ENCODE measurements around the gene DNAJC7.
A peak's percentile ranks its signal among the peaks of the same experiment; 100 is the strongest.

The DNAJC7 gene

DNA sequence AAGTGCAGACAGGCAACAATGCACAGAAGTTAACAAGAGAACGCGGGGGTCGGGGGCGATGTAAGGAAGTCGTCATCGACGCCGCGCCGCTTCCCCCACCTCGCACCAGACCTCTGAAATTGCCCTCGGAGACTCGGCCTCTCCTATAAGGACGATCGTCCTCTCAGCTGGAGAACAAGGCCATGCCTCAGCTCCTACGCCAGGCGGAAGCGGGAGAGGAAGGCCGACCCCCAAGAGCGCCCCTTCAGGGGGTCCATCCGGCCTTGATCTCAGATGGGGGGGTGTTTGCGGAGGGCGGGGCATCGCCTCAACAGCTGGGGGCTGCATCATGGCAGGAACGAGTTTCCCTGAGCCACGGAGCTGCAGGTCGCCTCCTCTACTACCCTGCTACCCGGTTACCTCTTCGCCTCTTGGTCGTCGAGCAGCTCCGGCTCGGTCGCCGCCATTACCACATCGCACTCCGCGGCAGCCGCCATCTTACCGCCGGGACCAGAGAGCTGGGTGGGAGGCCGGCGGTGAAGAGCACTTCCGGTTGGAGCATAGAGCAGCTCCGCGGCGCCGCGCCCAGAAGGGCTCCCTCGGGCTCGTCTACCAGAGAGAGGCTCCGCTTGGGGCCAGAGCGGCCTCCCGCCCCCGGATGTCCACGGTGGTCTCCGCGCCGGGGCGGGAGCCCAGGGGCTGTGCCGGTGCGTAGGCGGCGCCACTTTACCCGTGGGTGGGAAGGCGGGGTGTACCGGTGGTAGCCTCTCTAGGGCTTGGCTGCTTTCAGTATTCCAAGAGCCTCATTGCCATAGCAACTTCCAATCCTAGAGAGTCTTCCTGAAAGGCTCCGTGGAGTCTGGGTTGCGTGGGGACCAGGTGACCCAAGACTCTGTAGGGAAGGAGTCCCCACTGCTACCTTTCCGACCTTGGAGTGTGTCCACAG lies at the start of gene DNAJC7:
Gene DNAJC7, minus strand, starts transcription at position 499 of the 925 bp plus-strand sequence. Its CDS starts 23 bp downstream, at position 476.
- peak; percentile 95 for DNase-seq (ENCODE audit: low spot score)

DNA sequence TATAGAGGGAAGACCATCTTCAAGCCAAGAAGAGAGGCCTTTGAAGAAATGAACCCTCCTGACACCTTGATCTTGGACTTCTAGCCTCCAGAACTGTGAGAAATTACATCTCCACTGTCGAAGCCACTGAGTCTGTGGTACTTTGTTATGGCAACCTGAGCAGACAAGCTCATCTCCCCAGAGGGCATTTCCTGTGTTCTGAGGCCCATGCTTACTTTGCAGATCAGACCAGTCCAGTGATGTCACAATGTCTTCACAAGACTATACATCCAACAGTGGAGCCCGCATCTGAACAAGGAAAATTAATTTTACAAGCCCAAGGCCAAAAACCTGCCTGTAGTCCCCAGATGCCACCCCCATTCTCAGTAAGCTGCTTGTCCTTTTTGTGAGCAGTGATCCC lies 48.0 kb upstream of the DNAJC7 start:
- no peak for DNase-seq (ENCODE audit: low spot score)

- DNase-seq (ENCODE audit: low spot score): no peak
Observed at GRCh38 chr17:42062681-42063080, 45.4 kb upstream of the DNAJC7 start.

- no peak for DNase-seq (ENCODE audit: low spot score)
Observed at GRCh38 chr17:42061646-42062487, 44.6 kb upstream of the DNAJC7 start.

- no peak for DNase-seq (ENCODE audit: low spot score)
Observed at GRCh38 chr17:42060231-42060630, 43.0 kb upstream of the DNAJC7 start.

GRCh38 chr17:42059815-42060214 lies 42.6 kb upstream of the DNAJC7 start:
- no peak for DNase-seq (ENCODE audit: low spot score)

DNA sequence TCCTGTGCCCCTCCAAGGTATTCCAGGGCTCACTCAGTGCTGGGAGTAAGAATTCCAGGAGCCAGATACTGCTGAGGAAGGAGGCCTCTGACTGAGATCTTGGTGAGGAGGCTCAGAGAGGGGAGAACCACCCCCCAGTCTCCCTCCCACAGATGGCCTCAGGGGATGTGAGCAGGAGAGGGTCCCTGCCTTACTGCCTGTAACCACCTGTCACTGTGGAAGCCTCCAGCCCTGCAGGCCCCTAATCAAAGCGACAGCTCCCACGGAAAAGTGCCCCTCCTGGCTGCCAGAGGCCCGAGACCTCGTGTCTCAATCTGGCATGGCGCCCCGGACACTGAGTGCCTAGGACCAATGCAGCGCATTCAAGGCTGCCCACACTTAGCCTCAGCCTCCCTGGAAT lies 40.8 kb upstream of the DNAJC7 start:
- no peak for DNase-seq (ENCODE audit: low spot score)

GRCh38 chr17:42056635-42057034 lies 39.4 kb upstream of the DNAJC7 start:
- no peak for DNase-seq (ENCODE audit: low spot score)

DNA sequence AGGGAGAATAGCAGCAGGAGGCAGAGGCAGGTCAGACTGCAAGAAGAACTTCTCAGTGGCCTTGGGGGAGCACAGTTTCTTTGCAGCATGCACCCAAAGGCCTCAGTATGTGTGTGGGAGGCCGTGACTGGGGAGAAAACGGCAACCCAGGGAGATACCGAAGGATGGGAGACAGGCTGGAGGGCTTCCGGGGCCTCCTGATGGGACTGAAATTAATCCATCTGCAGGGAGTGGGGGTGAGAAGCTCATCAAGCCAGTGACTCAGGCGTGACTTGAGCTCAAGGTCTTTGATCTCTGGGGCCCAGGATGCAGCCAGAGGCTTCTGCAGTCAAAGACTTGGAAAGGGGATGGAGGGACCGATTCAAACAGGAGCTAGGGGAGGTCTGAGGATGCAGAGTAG lies 38.3 kb upstream of the DNAJC7 start:
- no peak for DNase-seq (ENCODE audit: low spot score)

DNA sequence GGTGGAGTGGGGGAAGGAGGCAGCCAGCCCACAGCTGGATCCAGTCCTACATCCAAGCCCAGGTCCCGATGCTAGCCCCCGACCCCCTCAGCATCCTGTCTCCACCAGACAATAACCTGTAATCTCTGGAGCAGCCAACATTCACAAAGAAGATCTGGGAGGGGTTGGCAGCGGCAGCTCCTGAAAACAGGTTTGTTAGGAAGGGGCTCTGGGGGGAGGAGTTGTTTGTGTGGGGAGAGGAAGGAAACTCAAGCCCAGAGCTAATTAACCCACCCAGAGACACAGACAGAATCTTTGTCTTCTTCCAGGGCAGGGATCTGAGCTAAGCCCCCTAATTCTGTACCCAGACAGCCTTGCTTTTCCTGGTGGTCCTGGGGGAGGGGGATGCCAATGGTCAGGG lies 37.8 kb upstream of the DNAJC7 start:
- DNase-seq (ENCODE audit: low spot score): no peak

GRCh38 chr17:42053731-42054500 lies 36.7 kb upstream of the DNAJC7 start:
- no peak for DNase-seq (ENCODE audit: low spot score)

- no peak for DNase-seq (ENCODE audit: low spot score)
Observed at GRCh38 chr17:42052346-42052877, 35.2 kb upstream of the DNAJC7 start.

GRCh38 chr17:42051645-42052044 lies 34.4 kb upstream of the DNAJC7 start:
- no peak for DNase-seq (ENCODE audit: low spot score)

DNA sequence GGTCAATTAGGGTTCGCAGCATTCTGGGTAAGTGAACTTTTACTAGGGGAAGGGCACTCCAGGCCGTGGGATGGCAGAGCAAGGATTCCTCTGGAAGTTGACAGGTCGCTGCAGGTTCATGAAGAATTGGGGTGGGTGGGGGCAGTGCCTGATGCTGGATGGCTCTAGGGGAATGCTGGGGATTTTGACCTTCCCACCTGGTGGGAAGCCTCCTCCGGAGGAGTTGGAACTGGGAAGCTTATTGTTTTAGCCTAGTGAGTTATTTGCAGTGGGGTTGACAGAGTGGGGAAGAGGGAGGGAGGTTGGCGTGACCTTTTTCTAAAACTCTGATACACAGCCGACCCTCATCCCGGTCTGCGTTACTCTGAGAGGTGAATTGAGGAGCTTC lies 33.8 kb upstream of the DNAJC7 start:
- DNase-seq (ENCODE audit: low spot score): no peak

DNA sequence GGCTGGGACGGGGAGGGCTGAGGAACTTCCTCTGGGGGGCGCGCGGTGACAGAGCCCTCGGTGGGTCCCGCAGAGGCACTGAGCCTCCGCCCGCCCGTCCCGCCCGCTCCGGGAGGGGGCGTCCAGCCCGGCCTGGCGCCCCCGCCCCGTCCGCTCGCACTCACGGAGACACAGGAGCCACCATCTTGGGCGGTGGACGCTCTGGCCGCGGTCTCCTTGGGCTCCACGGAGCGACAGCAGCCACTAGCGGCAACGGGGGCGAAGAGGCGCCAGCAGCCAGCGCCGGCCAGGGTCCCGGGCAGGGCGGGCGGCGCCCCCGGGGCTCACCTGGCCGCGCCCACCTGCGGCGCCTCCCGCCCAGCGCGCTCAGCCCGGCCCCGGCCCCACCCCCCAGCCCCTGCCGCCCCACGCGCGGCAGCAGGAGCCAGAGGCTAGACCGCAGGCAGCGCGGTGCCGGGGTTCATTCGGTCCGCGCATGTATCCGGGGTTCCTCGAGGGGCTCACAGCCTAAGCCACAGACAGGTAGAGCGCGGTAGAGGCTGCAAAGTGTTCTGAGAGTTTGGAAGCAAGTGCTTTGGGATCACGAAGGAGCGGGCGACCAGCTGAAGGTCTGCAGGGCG lies 33.3 kb upstream of the DNAJC7 start, which contains the start of gene C17orf113:
Gene C17orf113, minus strand, starts transcription at position 209 of the 620 bp plus-strand sequence. CDS start 7,225 bp downstream, outside the sequence.
- DNase-seq (ENCODE audit: low spot score): peak; percentile 90

GRCh38 chr17:42049834-42050392 lies 32.7 kb upstream of the DNAJC7 start:
- DNase-seq (ENCODE audit: low spot score): no peak

- DNase-seq (ENCODE audit: low spot score): no peak
Observed at GRCh38 chr17:42047343-42047742, 30.1 kb upstream of the DNAJC7 start.

DNA sequence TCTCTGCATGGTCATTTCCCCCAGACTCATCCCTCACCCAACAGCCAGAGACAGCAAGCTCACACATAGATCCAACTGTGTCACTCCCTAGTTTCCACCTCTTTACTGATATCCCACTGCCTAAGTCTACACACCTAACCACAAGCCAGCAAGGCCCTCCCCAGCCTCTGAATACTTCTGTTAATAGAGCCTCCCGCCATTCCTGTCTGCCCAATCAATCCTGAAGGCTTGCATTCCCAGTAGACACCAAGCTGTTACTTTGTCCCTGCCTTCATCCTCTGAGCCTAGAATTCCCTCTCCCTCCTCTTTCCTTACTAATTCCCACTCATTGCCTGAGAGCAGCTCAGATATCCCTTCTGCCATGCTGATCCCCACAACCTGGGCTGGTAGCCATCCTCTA lies 28.5 kb upstream of the DNAJC7 start:
- DNase-seq (ENCODE audit: low spot score): no peak

- no peak for DNase-seq (ENCODE audit: low spot score)
Observed at GRCh38 chr17:42042598-42043319, 25.5 kb upstream of the DNAJC7 start.

DNA sequence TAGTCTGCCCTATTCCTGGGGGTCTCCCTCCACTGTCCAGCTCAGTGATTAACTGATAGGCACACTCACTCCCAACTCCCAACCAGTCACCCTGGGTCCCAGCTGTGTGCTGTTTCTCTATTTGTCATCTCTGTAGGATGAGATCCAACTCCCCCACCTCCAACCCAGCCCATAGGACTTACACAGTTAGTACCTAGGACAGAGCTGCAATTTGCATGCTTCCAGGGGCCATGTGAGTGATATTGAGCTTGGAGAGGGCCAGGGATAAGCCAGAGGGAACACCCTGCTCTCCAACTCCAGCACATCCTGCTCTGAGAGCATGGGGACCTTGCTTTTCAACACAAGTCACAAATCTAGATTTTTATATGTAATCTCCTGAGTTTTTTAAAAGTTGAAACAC lies 24.4 kb upstream of the DNAJC7 start:
- DNase-seq (ENCODE audit: low spot score): no peak
